Stimulated activated CD4-positive, alpha-beta T cell treated with anti-CD3 and anti-CD28 coated beads, Interleukin-4, amount 100 ng/mL, for 24 hours (primary cell): ENCODE measurements around the gene XDH.

ENCODE experiments used
- DNase-seq: peaks from one replicate; pipeline ENCODE4 v3.0.0-alpha.2; 2020

XDH gene

DNA sequence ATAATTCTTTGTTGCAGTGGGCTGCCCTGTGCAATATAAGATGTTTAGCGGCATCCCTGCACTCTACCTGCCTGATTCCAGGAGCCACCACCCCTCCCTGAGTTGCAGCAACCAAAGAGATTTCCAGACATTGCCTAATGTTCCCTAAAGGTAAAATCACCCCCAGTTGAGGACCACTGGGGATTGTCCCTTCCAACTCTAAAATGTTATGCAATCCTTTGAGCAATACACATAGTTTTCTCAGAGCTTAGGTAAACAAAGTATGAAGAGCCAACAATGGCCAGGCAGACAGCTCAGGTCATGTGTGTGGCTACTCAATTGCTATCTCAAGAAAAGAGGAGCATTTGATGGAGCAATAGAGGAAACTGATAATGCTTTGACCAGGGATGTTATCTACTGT is 87.0 kb downstream of the XDH start:
- no peak for DNase-seq

DNA sequence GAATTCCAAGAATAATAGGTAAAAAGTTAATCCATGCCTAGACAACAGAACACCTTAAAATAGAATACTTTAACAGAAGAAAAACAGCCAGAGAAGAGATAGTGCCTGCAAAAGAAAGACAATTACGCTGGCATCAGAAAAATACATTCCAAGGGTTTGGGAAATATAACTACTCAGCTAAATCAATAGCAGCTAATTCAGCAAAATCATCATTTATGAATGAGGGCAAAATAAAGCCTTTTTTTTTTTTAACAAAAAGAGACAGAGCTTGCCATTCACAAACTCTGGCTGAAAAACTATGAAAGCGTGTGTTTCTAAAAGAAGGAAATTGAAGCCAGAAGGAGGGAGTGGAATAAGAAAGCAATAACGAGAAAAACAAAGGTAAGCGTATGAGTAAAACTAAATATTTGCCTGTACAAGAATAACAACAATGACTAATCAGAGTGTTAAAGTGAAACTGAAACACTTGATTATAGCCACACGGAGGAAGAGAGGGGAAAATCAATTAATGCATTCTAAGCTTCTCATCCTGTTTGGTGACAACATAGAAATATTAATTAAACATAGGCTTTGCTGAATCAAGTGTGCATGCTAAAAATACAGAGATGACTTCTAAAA is 90.4 kb downstream of the XDH start:
- DNase-seq: no peak

DNA sequence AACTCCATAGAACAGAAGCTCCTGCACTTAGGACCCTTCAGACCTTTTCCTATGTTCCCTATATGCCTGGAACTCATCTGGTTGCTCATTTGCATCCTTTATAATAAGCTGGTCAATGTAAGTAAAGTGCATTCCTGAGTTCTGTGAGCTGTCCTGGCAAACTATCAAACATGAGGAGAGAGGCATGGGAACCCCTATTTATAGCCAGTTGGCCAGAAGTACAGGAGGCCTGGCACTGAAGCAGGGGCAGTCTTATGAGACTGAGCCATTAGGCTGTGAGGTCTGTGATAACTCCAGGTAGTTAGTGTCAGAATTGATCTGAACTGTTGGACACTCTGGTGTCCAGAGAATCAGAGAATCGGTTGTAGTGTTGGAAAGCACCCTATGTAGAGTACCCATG is 92.2 kb downstream of the XDH start:
- no peak for DNase-seq

DNA sequence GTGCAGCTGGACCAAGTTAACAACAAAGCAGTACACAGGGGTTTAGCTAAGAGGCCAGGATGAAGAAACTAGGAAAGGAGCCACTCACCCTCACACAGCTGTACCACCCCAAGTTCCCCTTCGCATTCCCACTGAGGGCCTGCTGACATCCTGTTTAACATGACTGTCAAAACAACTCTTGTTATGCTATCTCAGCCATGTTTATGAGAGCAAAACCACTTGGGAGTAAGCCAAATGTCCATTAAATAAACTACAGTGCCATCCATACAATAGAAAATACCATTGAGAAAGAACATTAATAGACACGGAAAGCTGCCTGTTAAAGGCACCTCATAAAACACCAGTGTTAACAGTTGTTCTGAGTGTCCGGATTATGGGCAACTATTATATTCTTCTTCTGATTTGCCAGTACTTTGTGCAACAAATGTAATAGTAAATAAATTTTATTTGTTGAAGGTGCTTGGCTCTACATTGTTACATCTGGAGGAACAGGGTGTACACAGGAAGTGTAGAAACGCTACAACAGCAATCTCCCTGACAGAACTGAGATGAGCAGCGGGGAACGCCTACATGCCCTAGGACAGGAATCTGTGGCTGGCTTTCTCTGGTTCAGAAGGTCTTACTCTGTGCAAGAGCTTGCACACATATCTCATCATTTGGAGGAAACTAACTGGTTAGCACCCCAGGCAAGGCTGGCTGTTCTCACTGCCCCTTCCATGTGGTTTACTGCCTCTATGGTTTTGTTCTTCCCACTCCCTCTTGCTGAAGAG is 95.0 kb downstream of the XDH start:
- peak; percentile 32 for DNase-seq

DNA sequence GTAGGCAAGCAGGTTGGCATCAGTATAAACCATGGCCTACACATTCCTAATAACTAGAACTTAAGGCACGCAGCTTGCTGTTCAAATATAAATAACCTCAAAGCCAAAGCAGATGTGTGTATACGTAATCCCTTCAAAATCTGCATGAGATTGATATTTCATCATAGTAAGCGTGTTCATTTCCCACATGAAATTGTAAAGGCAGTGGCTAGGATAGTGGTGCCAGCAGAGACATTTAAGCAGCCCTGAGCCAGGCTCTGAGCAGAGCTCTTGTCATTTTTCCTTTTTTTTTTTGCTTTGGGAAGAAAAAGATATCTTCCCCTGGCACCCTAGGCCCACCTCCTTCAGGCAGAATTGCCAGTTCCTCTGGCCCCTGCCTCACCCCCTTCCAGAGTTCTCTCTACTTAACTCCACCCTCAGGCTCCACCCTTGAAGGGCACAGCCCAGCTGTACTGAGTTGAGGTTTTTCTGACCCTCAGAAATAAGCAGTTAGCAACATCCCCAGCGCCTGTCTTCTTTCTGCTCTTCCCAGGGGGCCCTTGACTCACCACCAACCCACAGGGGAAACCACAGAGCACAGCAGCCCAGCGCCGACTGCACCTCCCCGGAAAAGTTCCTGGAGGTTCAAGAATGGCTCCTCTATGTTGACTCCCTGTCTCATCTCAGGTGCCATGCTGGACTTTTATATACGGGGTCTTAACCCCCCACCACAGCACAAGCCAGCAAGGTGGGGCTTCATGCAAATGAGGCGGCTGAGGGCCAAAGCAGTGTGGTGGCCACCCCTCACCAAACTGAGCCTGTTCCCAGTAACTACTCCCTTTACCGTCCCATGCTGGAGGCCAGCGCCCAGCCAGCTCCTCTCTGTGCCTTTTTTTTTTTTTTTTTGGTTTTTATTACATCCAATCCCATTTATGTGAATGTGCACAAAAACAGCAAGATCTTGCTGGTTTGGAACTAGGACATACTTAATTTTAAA is 95.9 kb downstream of the XDH start:
- DNase-seq: peak; percentile 36

DNA sequence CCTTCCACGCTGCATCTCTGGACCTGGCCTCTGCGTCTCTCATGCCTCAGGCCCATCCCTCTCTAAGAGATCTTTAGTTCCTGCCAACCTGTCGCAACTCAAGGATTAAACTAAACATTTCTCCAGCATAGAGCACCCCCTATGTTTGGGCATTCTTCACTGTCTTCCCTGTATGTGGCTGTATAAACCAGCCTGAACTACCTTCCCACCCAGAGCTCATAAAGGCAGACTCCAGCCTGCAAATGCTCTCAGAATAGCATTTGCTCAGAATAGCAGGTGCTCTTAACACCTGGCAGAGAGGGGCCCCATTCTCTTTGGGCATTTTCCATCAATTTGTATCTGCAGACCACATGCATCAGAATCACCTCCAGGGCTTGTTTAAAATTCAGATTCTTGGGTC is 97.1 kb downstream of the XDH start:
- no peak for DNase-seq

DNA sequence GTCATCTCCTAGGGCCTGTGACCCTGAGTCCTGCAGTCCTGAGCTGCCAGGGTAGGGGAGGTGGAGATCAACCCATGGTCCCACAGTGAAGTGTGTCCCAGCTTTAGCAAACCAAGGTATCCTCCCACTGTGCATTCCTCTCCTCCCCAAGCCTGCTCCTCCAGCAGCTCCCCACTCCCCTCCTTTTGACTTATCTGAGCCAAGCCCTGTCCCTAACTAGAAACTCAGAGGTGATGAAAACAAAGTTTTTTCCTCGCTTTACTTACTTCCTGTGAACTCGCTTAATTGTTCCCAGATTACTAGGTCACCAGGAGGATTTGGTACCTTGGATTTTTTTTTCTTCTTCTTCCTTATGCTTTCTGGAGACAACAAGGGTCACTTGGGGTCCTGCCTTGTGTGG is 99.8 kb downstream of the XDH start:
- DNase-seq: no peak

DNA sequence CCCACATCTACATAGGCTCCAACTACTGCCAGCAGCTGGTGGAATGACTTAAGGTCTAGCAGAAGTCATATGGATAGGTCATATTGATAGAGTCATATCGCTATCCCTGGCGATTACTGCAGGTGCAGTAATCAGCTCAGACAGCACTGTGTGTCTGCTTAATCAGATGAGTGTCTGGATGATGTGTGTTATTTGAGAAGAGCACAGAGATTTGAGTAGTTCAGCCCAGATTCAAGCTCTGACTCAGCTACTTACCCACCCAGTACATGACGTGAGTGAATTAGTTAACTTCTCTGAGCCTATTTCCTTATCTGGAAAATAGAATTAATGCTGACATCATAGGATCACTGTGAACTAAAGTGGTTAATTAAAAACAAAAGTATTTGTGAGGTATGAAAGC is 101.6 kb downstream of the XDH start:
- no peak for DNase-seq

DNA sequence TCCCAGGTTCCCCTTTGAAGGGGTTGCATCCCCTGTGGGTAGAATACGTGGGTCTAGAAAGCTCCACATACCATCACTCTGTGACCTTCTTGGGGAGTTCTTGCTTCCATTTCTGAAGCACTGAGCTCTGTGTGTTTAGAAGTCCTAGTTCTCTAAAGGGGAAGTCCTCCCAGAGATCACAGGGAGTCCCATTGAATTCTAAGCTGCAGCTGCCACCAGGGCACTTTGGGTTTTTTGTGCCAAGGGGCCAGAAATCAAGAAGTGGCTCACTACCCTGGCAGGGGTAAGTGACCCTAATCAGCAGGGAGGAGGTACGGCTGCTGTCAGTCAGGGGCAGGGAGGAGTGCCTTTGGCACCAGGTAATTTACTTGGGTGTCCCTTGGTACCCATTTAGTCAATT is 109.7 kb downstream of the XDH start:
- DNase-seq: no peak

DNA sequence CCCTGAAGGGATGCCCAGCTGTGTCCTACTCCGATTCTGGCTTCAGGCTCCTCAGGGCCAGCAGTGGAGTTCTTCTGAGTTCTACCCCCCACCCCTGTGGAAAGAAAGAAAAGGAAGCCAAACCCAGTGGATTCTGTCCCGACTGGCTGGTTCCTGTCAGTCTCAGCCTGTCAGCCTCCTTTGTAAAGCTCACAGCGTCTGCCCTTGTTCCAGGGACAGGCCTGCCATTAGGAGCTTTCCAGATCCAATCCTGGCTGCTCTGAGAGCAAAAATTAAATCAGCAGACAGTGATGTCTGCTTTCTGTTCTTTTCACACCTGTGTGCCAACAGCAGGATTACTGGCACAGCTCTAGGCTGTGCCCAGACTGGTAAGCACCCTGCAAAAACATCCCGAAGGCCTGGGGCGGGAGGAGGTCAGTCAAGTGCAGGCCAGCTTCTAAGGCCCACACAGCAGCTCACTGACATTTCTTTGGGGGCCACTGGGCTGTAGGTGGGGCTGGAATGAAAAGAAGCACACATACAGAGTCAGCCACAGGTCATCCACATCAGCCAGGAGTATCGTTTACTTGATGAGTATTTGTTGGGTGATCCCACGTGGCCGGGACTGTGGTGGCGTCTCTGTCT is 111.5 kb downstream of the XDH start:
- DNase-seq: no peak

DNA sequence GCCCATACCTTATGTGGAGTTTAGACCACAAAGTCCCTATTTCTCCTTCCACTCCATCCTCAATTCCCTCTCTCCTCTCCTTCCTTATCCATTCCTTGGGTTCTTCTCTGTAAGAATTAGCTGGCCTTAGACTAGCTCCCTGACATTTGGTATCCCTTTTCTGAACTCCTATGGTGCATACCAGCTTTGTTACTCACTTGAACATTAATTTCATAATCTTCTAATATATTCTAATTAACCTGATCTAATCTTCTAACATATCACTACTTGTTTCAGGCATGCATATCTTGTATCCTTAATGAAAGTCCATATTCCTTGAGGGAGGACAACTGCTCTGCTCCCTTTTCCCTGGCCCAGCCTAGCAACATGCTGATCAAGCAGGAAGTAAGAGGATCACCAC is 114.2 kb downstream of the XDH start:
- DNase-seq: no peak

DNA sequence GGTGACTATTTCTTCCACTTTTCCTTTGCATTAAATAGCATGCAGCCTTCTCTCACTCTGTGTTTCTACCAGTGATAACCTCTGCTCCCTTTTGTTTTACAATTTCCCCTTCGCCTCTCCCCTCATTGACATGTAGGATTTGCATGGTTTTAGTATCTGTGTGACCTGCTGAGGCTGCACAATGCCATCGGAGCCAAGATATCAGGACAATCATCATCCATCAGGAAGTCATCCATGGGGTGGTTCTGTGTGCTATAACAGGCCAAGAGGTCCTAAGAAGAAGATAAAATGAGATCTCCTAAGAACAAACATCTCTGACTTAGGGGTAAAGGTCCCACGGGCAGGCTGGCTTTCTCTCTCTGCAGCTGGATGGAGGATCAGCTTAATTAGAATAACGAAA is 115.0 kb downstream of the XDH start:
- no peak for DNase-seq

DNA sequence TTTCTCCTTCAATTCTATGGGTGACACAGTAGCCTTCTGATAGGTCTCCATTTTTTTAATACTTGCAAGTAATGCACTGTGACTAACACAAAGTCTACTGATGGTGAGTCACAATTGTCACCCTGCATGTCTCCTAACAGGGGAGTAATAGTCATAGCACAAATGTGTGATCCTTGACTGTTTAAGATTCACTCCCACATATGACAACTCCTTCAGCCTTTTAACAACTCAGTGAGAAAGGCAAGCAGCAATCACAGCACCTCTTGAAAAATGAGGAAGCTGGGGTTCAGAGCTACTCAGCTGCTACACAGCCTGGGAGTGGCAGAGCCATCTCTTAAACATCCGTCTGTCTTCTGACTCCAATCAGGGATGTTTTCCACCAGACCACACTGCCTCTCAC is 116.8 kb downstream of the XDH start:
- DNase-seq: no peak

DNA sequence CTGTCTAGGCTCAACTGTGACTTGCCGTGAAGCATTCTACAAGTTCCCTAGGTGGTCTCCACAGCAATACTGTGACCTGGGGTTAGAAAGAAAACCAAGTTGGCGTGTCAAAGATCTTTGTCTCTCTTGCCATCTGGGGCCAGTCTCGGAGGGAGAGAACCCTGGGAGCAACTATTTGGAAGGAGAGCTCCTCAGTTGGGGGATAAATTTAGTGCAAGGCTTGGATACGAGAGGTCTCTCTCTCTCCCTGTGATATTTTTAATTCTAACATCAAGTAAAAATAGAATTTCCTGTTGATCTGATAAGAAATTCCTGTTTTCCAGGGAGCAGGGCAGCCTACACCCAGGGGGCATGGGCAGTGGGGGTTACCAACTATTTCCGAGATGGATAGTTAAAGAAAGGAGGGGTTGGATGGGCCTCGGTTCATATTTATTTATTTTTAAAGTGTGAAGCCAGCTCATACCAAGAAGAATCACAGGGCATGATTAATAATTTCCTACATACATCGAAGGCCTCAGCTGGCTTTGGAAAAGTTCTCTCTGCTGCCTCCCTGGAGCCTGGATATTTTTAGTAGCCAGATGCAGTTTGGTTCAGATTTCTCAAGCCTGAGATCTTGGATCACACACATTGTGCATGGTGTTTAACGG is 117.8 kb downstream of the XDH start:
- DNase-seq: no peak

DNA sequence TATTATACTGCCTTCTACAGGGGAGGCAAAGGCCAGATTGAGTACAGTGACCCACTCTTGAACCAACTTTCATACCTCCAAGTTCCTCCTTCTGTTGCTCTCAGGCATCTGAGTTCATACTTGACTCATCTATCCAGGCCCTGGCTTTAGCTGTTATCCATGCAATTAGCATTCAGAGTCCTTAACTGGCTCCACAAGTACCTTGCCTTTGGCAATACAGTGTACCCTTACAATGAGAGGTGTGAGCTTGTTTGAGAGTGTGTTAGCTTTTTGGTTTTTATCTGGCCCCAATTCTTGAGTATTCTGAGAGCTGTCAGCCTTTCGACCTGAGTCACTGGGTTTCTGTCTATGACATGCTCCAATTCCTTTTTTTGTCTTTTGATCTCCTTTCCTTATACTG is 120.3 kb downstream of the XDH start:
- DNase-seq: no peak

DNA sequence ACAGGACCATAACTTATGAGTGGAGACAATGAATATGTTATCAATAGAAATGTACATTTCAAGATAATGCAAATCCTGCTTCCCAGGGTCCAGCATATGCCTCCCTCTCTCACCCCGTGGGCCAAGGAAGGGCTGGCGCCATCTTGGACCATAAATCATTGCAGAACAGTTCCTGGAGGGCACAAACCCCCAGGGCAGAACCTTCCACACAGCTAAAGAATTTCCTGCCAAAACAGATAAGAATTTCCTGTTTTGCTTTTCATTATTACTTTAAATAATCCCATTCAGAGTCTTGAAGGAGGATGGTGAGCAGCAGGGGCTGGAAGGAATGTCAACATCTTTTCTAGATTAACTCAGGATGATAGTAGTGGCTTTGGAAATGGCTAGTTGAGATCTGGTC is 126.9 kb downstream of the XDH start:
- DNase-seq: no peak

DNA sequence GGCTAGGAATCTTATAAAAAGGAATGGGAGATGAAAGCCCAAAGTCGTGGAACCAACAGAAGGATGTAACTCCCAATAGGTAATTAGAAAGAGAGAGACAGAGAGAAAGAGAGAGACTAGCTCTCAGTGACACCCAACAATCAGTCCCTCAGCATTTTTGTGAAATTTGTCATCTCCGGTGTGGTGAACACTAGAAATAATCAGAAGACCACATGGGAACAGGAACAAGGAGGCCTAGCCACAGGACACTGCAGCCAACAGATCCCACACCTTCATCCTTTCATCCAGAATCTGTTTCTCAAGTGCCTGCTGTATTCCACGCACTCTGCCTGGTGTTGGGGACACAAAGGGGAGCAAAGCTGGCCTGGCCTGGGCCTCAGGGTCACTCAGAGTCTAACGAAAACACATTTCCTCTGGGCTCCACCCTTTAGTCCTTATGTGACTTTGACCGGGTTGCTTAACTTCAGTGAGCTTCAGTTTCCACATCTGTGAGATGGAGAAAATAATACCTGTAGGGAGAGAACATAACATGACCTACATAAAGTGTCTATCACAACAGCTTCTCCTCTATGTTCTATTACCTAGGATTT is 127.5 kb downstream of the XDH start:
- DNase-seq: no peak

DNA sequence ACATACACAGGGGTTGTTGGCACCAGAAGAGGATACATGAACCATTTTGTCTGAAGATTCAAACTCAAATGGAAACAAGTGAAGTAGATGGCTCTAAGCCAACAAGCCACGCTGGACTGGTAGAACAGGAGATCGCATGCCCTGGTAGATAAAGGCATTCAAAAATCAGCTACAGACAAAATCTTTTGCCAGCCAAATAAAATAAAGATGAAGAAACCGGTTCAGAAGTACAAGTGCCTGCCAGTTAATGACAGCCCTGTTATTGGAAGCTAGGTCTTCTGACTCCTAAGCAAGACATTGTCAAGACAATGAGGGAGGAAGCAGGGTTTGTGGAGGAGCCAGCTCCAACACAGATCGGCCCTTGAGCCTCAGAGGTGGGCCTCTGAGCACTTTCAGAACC is 128.3 kb downstream of the XDH start:
- DNase-seq: no peak
